OCI-LY7 (cell line): Measurements from ENCODE around the gene AKAP5. TPM values are rescaled to one million over a fixed set of nuclear protein-coding genes. Genes with fewer than 3 reads are reported as not detected.

ENCODE experiments used
- BruUV-seq: library from RNA; stranded (reverse); fragments of 400-500 nt; replicated peaks from 2 replicates; lab custom pipeline; 2021; lab: Mats Ljungman, UMichigan
- CTCF ChIA-PET: fragments of 300-600 bp; sonication (Branson Sonifier 250); formaldehyde crosslinking; loops from one replicate; lab custom pipeline; 2022; ENCODE audit warnings: antibody characterized with exemption; ENCODE audit not compliant: unreplicated experiment; lab: Charles Lee
- POLR2A ChIA-PET: fragments of 300-600 bp; sonication (Branson Sonifier 250); formaldehyde crosslinking; loops from one replicate; lab custom pipeline; 2022; ENCODE audit warnings: antibody characterized with exemption; lab: Charles Lee
- DNase-seq: peaks from one replicate; pipeline ENCODE4 v3.0.0-alpha.2; 2015; ENCODE audit warnings: low spot score
- H2AFZ ChIP-seq: fragments of 200-600 bp; sonication (generic), shearing (Covaris generic); 2 replicates; pipeline ENCODE4 v1.6.1; 2014; ENCODE audit warnings: mild to moderate bottlenecking, antibody characterized with exemption, low read length, moderate library complexity
- H3K27ac ChIP-seq: fragments of 200-600 bp; sonication (generic); 2 replicates; pipeline ENCODE4 v1.5.1; 2014; ENCODE audit warnings: mixed run types, low read depth, mild to moderate bottlenecking, moderate library complexity, low read length, inconsistent platforms; ENCODE audit not compliant: poor library complexity, severe bottlenecking
- H3K36me3 ChIP-seq: fragments of 200-600 bp; sonication (generic); 2 replicates; pipeline ENCODE4 v1.6.1; 2014; ENCODE audit warnings: mild to moderate bottlenecking, antibody characterized with exemption, low read length, moderate library complexity, mixed read lengths; ENCODE audit not compliant: insufficient read depth
- H3K4me1 ChIP-seq: fragments of 200-600 bp; sonication (generic); 2 replicates; pipeline ENCODE4 v1.5.1; 2014; ENCODE audit warnings: mild to moderate bottlenecking, low read length; ENCODE audit not compliant: insufficient read depth, poor library complexity, severe bottlenecking
- H3K4me2 ChIP-seq: fragments of 200-600 bp; sonication (generic); 2 replicates; pipeline ENCODE4 v1.6.1; 2014; ENCODE audit warnings: mild to moderate bottlenecking, low read length
- H3K4me3 ChIP-seq: fragments of 200-600 bp; sonication (generic); 2 replicates; pipeline ENCODE4 v1.5.1; 2014; ENCODE audit warnings: mild to moderate bottlenecking, low read depth, low read length; ENCODE audit not compliant: poor library complexity, severe bottlenecking
- H3K79me2 ChIP-seq: fragments of 200-600 bp; sonication (generic); 2 replicates; pipeline ENCODE4 v1.6.1; 2016; ENCODE audit warnings: low read depth, mild to moderate bottlenecking, low read length, moderate library complexity, mixed read lengths; ENCODE audit not compliant: insufficient read depth
- H3K9me2 ChIP-seq: fragments of 200-600 bp; sonication (generic); 2 replicates; pipeline ENCODE4 v1.6.1; 2016; ENCODE audit warnings: mild to moderate bottlenecking, low read length, mixed read lengths; ENCODE audit not compliant: insufficient read depth
- H3K9me3 ChIP-seq: fragments of 200-600 bp; sonication (generic); 2 replicates; pipeline ENCODE4 v1.6.1; 2014; ENCODE audit warnings: mild to moderate bottlenecking, mixed run types, low read length, mixed read lengths
- H4K20me1 ChIP-seq: fragments of 200-600 bp; sonication (generic); 2 replicates; pipeline ENCODE4 v1.6.1; 2014; ENCODE audit warnings: mild to moderate bottlenecking, antibody characterized with exemption, low read length, moderate library complexity, mixed read lengths; ENCODE audit not compliant: insufficient read depth
- EZH2phosphoT487 ChIP-seq: fragments of 200-600 bp; sonication (generic); IDR thresholded peaks from 2 replicates; pipeline ENCODE4 v1.6.1; 2018; ENCODE audit warnings: low read depth, borderline replicate concordance, mild to moderate bottlenecking, mixed run types, antibody characterized with exemption, low read length, moderate library complexity, mixed read lengths
- intact Hi-C: fragments of 100-400 bp; cut with micrococcal nuclease; formaldehyde crosslinking; loops from one replicate; pipeline ENCODE4 v1.10.0; 2022; ENCODE audit not compliant: unreplicated experiment
- total RNA-seq, 2 experiments: library from RNA; depleted of rRNA in 1 of 2; stranded (reverse); fragments of >200 nt in 1 of 2; shearing (Covaris generic) in 1 of 2; gene quantifications; 2 replicates each; pipeline ENCODE4 v1.2.3, GENCODE V29; 2014 to 2022
- TF ChIP-seq, protein P1 (sequence below): fragments of 200-600 bp; sonication (generic); conservative IDR thresholded peaks from 2 replicates; pipeline ENCODE4 v1.5.1; 2014; ENCODE audit warnings: mild to moderate bottlenecking, antibody characterized with exemption, low read length, moderate library complexity, mixed read lengths

The AKAP5 gene
- total RNA-seq, 2 experiments from 2014 or later, result 0.57 to 0.92 TPM

- Histone ChIP-seq H3K4me1 (peaks cover 58% of the 10 kb centered on the region), H4K20me1 (peaks cover 40% of the 10 kb centered on the region), H3K27ac (peak within 1 kb of the TSS; percentile 96), H2AFZ (peak within 1 kb of the TSS; percentile 67), H3K4me3 (peak within 1 kb of the TSS; percentile 87), H3K36me3 (peaks cover 7% of the 10 kb centered on the region), H3K79me2 (peaks cover 81% of the 10 kb centered on the region), H3K9me2 (no peaks in the 10 kb centered on the region), H3K9me3 (no peaks in the 10 kb centered on the region), H3K4me2 (peak within 1 kb of the TSS; percentile 99)
- intact Hi-C loops, result loop anchor here (2.0 to 10.0 kb wide), 3 partner anchors 166 to 780 kb away; partner anchors contain the start of genes SGPP1 and SYNE2
- ChIA-PET POLR2A (interaction anchor here (0.6 to 1.4 kb wide), 10 partner anchors 9 to 760 kb away, joined by 3 to 6 read pairs (median 3); no protein-coding TSS in a partner anchor), CTCF (interaction anchor here (0.6 to 0.7 kb wide), 2 partner anchors 82 to 486 kb away, joined by 4 to 8 read pairs; no protein-coding TSS in a partner anchor)
- BruUV-seq, result no TSS peak
- peak; percentile 87 for DNase-seq
- TF ChIP-seq, protein P1, sequence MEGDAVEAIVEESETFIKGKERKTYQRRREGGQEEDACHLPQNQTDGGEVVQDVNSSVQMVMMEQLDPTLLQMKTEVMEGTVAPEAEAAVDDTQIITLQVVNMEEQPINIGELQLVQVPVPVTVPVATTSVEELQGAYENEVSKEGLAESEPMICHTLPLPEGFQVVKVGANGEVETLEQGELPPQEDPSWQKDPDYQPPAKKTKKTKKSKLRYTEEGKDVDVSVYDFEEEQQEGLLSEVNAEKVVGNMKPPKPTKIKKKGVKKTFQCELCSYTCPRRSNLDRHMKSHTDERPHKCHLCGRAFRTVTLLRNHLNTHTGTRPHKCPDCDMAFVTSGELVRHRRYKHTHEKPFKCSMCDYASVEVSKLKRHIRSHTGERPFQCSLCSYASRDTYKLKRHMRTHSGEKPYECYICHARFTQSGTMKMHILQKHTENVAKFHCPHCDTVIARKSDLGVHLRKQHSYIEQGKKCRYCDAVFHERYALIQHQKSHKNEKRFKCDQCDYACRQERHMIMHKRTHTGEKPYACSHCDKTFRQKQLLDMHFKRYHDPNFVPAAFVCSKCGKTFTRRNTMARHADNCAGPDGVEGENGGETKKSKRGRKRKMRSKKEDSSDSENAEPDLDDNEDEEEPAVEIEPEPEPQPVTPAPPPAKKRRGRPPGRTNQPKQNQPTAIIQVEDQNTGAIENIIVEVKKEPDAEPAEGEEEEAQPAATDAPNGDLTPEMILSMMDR, result no peak
- no peak for TF ChIP-seq EZH2phosphoT487
Measured at GRCh38 chr14:64504310-64504896, 39.1 kb downstream of the AKAP5 start, which contains the start of gene ZBTB1. Gene ZBTB1 (plus strand): TSS chr14:64504770. CDS start chr14:64521505, 16,735 bp downstream.

- no peak for TF ChIP-seq EZH2phosphoT487
- ChIA-PET CTCF (interaction anchor here (0.6 kb wide), 1 partner anchor 83 kb away, joined by 8 read pairs; no protein-coding TSS in a partner anchor), POLR2A (interaction anchor here (0.6 to 2.1 kb wide), 7 partner anchors 8 to 478 kb away, joined by 3 to 5 read pairs (median 3); no protein-coding TSS in a partner anchor)
- BruUV-seq, result no TSS peak
- Histone ChIP-seq H2AFZ (peak overlapping the region; percentile 49), H3K9me3 (no peaks in the 10 kb centered on the region), H4K20me1 (peaks cover 40% of the 10 kb centered on the region), H3K27ac (peak overlapping the region; percentile 96), H3K36me3 (no peaks in the 10 kb centered on the region; the same call in 1 of the 2 replicates), H3K4me1 (peaks cover 55% of the 10 kb centered on the region), H3K79me2 (peaks cover 78% of the 10 kb centered on the region), H3K9me2 (no peaks in the 10 kb centered on the region), H3K4me3 (peak overlapping the region; percentile 87), H3K4me2 (peak overlapping the region; percentile 99)
- peak; percentile 93 for DNase-seq
- intact Hi-C loops, result loop anchor here (2.0 to 10.0 kb wide), 3 partner anchors 166 to 780 kb away; partner anchors contain the start of genes SGPP1 and SYNE2
Measured at GRCh38 chr14:64504897-64505794, 39.8 kb downstream of the AKAP5 start.

DNA sequence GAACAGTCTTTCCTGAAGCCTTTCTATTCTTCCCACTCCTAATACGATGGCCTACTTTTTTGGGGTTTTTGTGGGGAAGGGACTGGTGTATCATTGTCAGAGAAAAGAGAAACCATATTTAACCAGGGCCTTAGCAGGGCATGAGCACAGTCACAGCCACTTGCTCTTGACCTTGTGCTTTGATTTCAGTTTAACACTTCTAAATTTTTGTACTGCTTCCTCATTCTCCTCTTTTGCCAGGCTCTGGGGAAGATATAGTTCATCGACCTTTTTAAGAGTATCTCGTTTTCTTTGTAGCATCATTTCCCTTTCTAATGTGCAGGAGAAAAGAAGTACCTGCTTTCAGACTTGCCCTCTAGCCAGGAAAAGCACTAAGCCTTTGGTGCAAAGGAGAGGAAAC, 41.4 kb downstream of the AKAP5 start:
- peak overlapping the region; percentile 99 for H3K4me2 ChIP-seq
- CTCF ChIA-PET, result no interaction called here
- no peaks in the 10 kb centered on the region for H3K9me2 ChIP-seq
- no peak overlapping the region for H2AFZ ChIP-seq
- BruUV-seq, result no TSS peak
- POLR2A ChIA-PET, result interaction anchor here (2.1 kb wide), 1 partner anchor 10 kb away, joined by 5 read pairs; no protein-coding TSS in a partner anchor
- peaks cover 77% of the 10 kb centered on the region for H3K79me2 ChIP-seq
- peak overlapping the region; percentile 5 for H3K27ac ChIP-seq
- H3K9me3 ChIP-seq, result no peaks in the 10 kb centered on the region
- H4K20me1 ChIP-seq, result peaks cover 45% of the 10 kb centered on the region
- DNase-seq, result peak; percentile 25
- intact Hi-C loops, result loop anchor here (10.0 kb wide), 1 partner anchor 782 kb away; the partner anchor contains the start of gene SGPP1
- H3K4me1 ChIP-seq, result peaks cover 55% of the 10 kb centered on the region
- peak overlapping the region; percentile 87 for H3K4me3 ChIP-seq
- no peak for TF ChIP-seq EZH2phosphoT487
- TF ChIP-seq, protein P1, result no peak
- H3K36me3 ChIP-seq, result peaks cover 3% of the 10 kb centered on the region; the same call in 1 of the 2 replicates
